ENCODE measurements around the gene MRPS6.

DNA sequence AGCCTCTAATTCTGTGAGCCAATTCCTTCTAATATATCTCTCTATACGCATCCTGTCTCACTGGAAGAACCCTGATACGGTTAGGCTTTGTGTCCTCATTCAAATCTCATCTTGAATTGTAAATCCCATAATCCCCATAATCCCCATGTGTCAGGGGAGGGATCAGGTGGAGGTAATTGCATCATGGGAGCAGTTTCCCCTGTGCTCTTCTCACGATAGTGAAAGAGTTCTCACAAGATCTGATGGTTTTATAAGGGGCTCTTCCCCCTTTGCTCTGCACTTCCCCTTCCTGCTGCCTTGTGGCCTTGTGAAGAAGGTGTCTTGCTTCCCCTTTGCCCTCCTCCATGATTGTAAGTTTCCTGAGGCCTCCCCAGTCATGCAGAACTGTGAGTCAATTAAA lies 116.1 kb downstream of the MRPS6 start:
- no peak for TF ChIP-seq EZH2 (IDR thresholded peaks at IDR 0.05; ENCODE audit: borderline replicate concordance)
- TF ChIP-seq, protein P1, sequence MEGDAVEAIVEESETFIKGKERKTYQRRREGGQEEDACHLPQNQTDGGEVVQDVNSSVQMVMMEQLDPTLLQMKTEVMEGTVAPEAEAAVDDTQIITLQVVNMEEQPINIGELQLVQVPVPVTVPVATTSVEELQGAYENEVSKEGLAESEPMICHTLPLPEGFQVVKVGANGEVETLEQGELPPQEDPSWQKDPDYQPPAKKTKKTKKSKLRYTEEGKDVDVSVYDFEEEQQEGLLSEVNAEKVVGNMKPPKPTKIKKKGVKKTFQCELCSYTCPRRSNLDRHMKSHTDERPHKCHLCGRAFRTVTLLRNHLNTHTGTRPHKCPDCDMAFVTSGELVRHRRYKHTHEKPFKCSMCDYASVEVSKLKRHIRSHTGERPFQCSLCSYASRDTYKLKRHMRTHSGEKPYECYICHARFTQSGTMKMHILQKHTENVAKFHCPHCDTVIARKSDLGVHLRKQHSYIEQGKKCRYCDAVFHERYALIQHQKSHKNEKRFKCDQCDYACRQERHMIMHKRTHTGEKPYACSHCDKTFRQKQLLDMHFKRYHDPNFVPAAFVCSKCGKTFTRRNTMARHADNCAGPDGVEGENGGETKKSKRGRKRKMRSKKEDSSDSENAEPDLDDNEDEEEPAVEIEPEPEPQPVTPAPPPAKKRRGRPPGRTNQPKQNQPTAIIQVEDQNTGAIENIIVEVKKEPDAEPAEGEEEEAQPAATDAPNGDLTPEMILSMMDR (IDR thresholded peaks at IDR 0.05; ENCODE audit: poor library complexity) = no peak

Data from hepatocyte (in vitro differentiated cells).